Stomach (tissue), 9 donors: ENCODE results near the gene SH3BP2. TPM values are rescaled to one million over a fixed set of nuclear protein-coding genes. Genes with fewer than 3 reads are reported as not detected.

Source experiments
- DNase-seq, 2 donors: peaks; one replicate each; pipeline versions ENCODE4 v3.0.0 to v3.0.0-alpha.2; 2013 to 2019
- H3K27ac ChIP-seq, 5 donors: fragments of 200-600 bp in 4 of 5; sonication (generic) in 4 of 5; one replicate each; pipeline ENCODE4 v1.5.1; 2013 to 2019; ENCODE audit warnings: mild to moderate bottlenecking in 1 of 5, moderate library complexity in 1 of 5
- H3K27me3 ChIP-seq, 3 donors: fragments of 200-600 bp; sonication (generic); one replicate each; pipeline ENCODE4 v1.5.1; 2017 to 2019; ENCODE audit warnings: mixed run types in 1 of 3
- H3K36me3 ChIP-seq, 4 donors: fragments of 200-600 bp; sonication (generic); 1 replicate in 3 of 4; 2 replicates in 1 of 4; pipeline ENCODE4 v1.5.1; 2016 to 2019
- H3K4me1 ChIP-seq, 4 donors: fragments of 200-600 bp; sonication (generic); one replicate each; pipeline ENCODE4 v1.5.1; 2016 to 2019
- H3K4me3 ChIP-seq, 4 donors: fragments of 200-600 bp; sonication (generic) in 3 of 4; one replicate each; pipeline ENCODE4 v1.5.1; 2016 to 2019; ENCODE audit warnings: mild to moderate bottlenecking in 1 of 4
- H3K9me3 ChIP-seq, 4 donors: fragments of 200-600 bp; sonication (generic); one replicate each; pipeline ENCODE4 v1.5.1; 2016 to 2019
- CTCF ChIP-seq, 7 experiments: fragments of 450-650 bp in 4 of 7; fragments of 200-600 bp in 3 of 7; sonication (generic) in 3 of 7; IDR thresholded peaks; one replicate each; pipeline ENCODE4 v1.5.1; 2016 to 2019; ENCODE audit warnings: antibody characterized with exemption in 7 of 7, control low read depth in 2 of 7, mild to moderate bottlenecking in 1 of 7
- EP300 ChIP-seq: sonication (generic); formaldehyde crosslinking; IDR thresholded peaks from one replicate; pipeline ENCODE4 v1.6.1; 2017; ENCODE audit warnings: antibody characterized with exemption
- POLR2A ChIP-seq, 4 donors: fragments of 450-650 bp; IDR thresholded peaks; one replicate each; pipeline ENCODE4 v1.6.1; 2016; ENCODE audit warnings: antibody characterized with exemption in 4 of 4, control low read depth in 2 of 4, mild to moderate bottlenecking in 1 of 4, moderate library complexity in 1 of 4
- POLR2AphosphoS5 ChIP-seq, 3 donors: sonication (generic); formaldehyde crosslinking; IDR thresholded peaks; one replicate each; pipeline ENCODE4 v1.6.1; 2016; ENCODE audit warnings: antibody characterized with exemption in 3 of 3
- WGBS, 5 donors: extraction: QIAGEN DNeasy Blood & Tissue Kit in 3 of 5; methylation state at CpG; one replicate each; pipeline versions ENCODE4 v1.1.5 to v1.1.7; 2013 to 2018; 5-methylcytosine and 5-hydroxymethylcytosine counted together
- intact Hi-C: fragments of 100-400 bp; cut with DNase I; formaldehyde crosslinking; loops from one replicate; pipeline ENCODE4 v1.15.1; 2023; ENCODE audit warnings: low total_unique reads
- polyA plus RNA-seq, 3 donors: library from polyadenylated mRNA; stranded (reverse); fragments of 200-250 nt; gene quantifications; one replicate each; pipeline ENCODE4 v1.2.3, GENCODE V29; 2013
- total RNA-seq, 5 donors: library from RNA; depleted of rRNA; stranded (reverse); fragments of >200 nt; gene quantifications; one replicate each; pipeline versions ENCODE4 v1.1.0 to v1.2.3, GENCODE V29; 2014 to 2016
- donor health status: healthy with polysubstance abuse.
- donor health status: Bipolar disorder and iron deficiency.
- donor health status: healthy.

The SH3BP2 gene
- total and polyA plus RNA-seq, 8 donors: 9.0 to 151 (median 32.7) TPM

GRCh38 chr4:2829321-2829932, 36.5 kb downstream of the SH3BP2 start:
- DNase-seq: peak in 1 of 2 donors; percentile 1

GRCh38 chr4:2829933-2830451, 37.1 kb downstream of the SH3BP2 start:
- intact Hi-C loops: no loop called here
- WGBS, 5 donors: 94 to 97% (median 96%) methylated on average over 18 to 19 of the region's 19 CpGs
- TF ChIP-seq CTCF (IDR thresholded peaks at IDR 0.05) (no peak), POLR2A (IDR thresholded peaks at IDR 0.05) (no peak), EP300 (no peak)
- Histone ChIP-seq H3K9me3 (no peaks in the 10 kb centered on the region), H3K36me3 (peaks cover 54 to 100% (median 99%) of the 10 kb centered on the region in 4 donors), H3K4me3 (no peak overlapping the region), H3K27me3 (no peaks in the 10 kb centered on the region), H3K4me1 (peaks cover 0 to 7% (median under 1%) of the 10 kb centered on the region in 4 donors), H3K27ac (no peak overlapping the region)
- peak in 1 of 2 donors; percentile 2 for DNase-seq

More at GRCh38 chr4:2829321-2829932, 36.5 kb downstream of the SH3BP2 start:
- intact Hi-C loops: no loop called here
- Histone ChIP-seq H3K27ac (no peak overlapping the region), H3K36me3 (peaks cover 60 to 100% (median 99%) of the 10 kb centered on the region in 4 donors), H3K4me1 (peaks cover 0 to 2% (median 0%) of the 10 kb centered on the region in 4 donors), H3K27me3 (no peaks in the 10 kb centered on the region), H3K9me3 (no peaks in the 10 kb centered on the region), H3K4me3 (no peak overlapping the region)
- WGBS, 5 donors: 91 to 98% (median 94%) methylated on average over 16 to 18 of the region's 18 CpGs
- TF ChIP-seq POLR2AphosphoS5 (IDR thresholded peaks at IDR 0.05): no peak
- no peak for TF ChIP-seq POLR2A (IDR thresholded peaks at IDR 0.05)
- no peak for TF ChIP-seq CTCF (IDR thresholded peaks at IDR 0.05)
- no peak for TF ChIP-seq EP300

- intact Hi-C loops: no loop called here
- Histone ChIP-seq H3K4me3 (no peak overlapping the region), H3K27ac (no peak overlapping the region), H3K27me3 (no peaks in the 10 kb centered on the region), H3K9me3 (no peaks in the 10 kb centered on the region), H3K36me3 (peaks cover 53 to 100% (median 97%) of the 10 kb centered on the region in 4 donors), H3K4me1 (peaks cover 0 to 17% (median 9%) of the 10 kb centered on the region in 4 donors)
- no peak for TF ChIP-seq POLR2AphosphoS5 (IDR thresholded peaks at IDR 0.05)
- no peak for TF ChIP-seq POLR2A (IDR thresholded peaks at IDR 0.05)
- no peak for TF ChIP-seq EP300
- TF ChIP-seq CTCF (IDR thresholded peaks at IDR 0.05): no peak
- DNase-seq: peak; percentile 2 to 20
- 88 to 94% (median 91%) methylated on average over 24 to 37 of the region's 37 CpGs for WGBS, 5 donors
Measured at GRCh38 chr4:2830632-2831610, 38.0 kb downstream of the SH3BP2 start.

GRCh38 chr4:2831611-2832308, 38.9 kb downstream of the SH3BP2 start:
- DNase-seq: peak; percentile 5 to 22
- Histone ChIP-seq H3K4me1 (peaks cover 0 to 25% (median 15%) of the 10 kb centered on the region in 4 donors), H3K27ac (no peak overlapping the region), H3K27me3 (no peaks in the 10 kb centered on the region), H3K9me3 (no peaks in the 10 kb centered on the region), H3K4me3 (no peak overlapping the region), H3K36me3 (peaks cover 53 to 100% (median 97%) of the 10 kb centered on the region in 4 donors)
- TF ChIP-seq POLR2A (IDR thresholded peaks at IDR 0.05): no peak
- TF ChIP-seq POLR2AphosphoS5 (IDR thresholded peaks at IDR 0.05): no peak
- TF ChIP-seq EP300: no peak
- TF ChIP-seq CTCF (IDR thresholded peaks at IDR 0.05): no peak
- intact Hi-C loops: no loop called here
- WGBS, 5 donors: 90 to 94% (median 93%) methylated on average over 33 to 36 of the region's 36 CpGs
